NCI-H82 treated with DMSO at 0.1 percent for 48 hours (cell line): Measurements from ENCODE around the gene NME9.

Experiments used
- DNase-seq: peaks from one replicate; lab custom pipeline; 2025; ENCODE audit not compliant: unreplicated experiment; lab: John Stamatoyannopoulos, UW

The NME9 gene

GRCh38 chr3:138362538-138362937 lies 32.9 kb upstream of the NME9 start:
- no peak for DNase-seq

DNA sequence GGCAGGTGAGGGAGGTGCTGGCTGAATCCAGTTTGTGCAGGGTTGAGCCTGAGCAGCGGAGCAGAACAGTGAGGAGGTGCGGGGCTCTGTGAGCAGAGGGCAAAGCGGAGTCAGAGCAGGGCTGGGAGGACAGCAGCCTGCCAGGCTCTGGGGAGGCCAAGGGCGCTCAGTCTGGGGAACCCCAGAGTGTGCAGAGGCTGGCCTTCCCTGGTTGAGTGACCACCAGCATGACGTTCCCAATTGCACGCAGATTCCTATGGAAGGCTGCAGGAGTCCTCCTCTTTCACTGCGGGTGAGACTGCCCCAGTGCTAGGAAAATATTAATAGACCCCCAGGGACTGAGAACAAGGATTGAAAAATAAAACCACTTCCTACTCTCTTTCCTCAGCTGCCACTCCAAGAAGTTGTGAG lies 31.9 kb upstream of the NME9 start:
- DNase-seq = no peak

DNA sequence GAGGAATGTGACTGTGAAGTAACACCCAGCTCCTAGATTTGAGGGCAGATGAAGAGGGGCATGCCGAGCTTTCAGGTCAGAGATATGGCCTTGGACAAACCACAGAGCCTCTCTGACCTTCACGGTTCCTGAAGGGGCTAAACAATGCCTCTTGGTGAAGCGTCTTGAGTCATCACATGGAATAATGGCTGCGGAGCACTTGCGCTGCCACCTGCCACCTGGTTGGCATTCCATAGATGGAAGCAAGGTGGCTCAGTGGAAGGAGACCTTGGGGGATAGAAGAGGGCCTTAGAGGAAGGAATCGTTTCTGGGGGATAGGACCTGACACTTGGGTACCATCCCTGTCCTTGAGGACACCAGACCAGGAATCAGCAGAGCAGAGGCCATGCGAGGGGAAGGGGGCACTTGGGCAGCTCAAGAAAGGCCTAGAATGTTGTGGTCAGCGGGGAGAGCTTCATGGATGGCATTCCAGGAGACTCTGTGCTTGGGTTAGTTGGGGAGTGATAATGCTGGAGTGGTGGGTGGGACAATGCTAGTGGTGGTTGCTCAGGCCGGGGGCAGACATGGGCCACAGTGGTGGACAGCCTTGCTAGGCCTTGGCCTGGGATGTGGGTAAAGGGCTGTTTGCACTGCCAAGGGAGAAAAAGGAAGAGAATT lies 31.3 kb upstream of the NME9 start:
- DNase-seq = no peak

DNA sequence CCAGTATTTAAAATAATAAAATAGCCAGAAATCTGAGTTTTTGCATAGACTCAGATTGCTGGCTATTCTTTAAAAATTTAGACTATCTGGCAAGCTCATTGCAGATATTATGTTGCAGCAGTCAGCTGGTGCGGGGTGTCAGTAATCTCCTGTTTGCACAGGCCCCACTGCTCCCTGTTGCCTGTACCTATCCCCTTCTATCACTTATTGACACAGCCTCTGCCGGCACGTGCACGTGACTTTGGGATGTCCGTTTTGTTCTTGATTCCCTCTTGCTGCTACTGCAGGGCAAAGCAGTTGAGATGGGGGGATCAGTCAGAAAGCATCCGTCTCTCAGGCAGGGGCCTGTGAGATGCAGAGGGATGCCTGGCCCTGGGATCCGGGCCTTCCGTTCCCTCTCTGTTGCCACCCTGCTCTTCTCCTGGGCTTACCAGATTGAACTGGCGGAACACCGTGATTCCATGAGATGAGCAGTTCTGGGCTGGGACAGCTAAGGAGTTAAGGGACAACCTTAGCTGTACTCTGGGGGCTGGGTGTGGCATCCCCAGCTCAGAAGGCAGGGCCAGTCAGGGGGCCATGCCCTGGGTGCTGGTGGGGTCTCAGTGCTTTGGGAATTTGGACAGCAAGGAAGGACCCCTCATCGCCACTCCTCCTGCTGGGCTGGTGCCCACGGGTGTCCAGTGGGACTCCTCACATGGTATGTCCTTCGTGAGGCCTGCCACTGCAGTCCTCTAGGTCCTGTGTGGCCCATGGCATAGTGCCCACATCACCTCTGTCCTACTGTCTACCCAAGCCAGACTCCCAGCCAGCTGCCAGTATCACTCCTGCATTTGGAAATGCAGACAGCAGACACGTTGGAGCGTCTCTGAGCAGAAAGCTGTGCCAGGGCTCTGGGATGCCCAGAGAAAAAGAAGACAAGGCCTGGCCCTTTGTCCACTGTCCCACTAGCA lies 30.5 kb upstream of the NME9 start:
- no peak for DNase-seq

DNA sequence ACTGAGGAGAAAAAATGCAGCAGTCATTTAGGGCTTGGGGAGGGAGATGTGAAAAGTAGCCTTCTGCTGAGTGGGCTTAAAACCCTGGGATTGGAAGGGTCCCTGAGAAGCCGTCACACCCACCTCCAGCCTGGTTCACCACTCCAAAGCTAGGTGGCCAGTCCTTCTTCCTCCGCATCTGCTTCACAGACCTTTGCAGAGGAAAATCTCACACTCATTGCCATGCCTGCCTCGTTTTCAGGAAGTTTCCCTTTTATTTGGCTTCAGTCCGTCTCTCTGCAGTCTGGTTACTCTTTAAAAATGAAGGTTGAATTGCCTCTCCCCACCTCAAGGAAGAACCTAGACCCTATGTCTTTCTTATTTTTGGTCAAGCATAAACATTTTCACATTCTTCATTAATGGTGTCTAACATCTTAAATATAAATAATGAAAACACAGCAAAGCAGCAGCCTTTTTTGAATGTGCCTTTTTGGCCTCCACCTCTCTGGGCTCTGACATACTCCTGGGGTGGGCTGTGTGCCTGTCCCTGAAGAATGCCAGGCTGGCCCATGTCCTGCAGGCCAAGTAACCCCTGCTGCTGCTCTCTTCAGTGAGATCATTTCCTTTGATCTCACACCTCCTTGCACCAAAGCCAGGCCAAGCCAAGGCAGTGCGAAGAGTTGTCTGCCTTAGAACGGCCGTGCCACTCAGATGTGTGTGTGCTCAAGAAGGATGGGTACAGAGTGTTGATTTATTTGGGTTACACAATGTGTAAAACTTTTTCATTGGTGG lies 29.7 kb upstream of the NME9 start:
- DNase-seq = no peak

DNA sequence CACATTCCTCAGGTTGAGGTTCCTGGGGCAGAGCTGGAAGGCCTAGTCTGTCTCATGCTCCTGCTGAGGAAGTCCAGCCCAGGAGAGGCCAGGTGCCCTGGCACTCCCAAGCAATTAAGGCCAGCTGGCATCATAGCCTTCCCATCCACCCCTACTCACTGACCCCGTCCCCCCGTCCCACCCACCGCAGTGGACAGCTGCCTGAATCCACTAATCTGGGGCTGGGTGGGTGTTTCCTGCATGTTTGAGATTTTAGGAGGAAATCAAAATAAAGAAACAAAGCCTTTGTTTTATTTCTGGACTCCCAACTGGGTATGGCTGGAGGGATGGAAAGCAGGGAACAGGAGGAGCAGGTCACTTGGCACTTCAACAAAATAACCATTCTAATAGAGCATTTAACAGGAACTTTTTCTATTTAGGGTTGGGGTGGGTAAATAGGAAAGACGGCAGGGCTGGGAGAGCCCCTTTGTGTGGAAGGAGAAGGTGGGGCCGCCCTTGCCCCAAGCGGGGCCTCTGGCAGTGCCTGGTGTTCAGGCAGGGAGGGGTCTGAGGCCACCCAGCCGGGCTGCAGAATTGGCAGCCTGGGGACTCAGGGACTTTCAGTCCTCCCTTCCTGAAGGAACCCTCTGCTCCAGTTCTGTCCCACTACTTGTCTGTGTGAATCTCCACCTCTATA lies 27.2 kb upstream of the NME9 start:
- DNase-seq = no peak

- DNase-seq = no peak
Observed at GRCh38 chr3:138355071-138355470, 25.4 kb upstream of the NME9 start.

DNA sequence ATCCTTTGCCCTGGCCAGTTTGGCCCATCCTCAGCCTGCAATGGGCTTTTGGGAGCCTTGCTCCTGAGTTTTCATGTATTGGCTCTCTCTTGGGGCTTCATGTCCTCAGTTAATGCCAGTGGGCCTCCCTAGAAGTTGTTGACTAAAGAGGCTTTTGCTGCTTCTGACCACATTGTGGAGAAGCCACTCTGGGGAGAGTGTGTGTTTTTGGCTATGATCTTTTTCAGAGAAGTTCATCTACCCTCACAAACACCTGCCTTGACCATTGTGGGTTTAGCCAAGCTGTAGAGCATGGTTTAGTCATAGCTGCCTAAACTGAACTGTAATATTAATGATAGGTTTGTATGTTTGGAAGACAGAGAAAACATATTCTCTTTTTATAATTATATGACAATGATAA lies 24.7 kb upstream of the NME9 start:
- no peak for DNase-seq

GRCh38 chr3:138351916-138352550 lies 22.4 kb upstream of the NME9 start:
- DNase-seq = no peak

DNA sequence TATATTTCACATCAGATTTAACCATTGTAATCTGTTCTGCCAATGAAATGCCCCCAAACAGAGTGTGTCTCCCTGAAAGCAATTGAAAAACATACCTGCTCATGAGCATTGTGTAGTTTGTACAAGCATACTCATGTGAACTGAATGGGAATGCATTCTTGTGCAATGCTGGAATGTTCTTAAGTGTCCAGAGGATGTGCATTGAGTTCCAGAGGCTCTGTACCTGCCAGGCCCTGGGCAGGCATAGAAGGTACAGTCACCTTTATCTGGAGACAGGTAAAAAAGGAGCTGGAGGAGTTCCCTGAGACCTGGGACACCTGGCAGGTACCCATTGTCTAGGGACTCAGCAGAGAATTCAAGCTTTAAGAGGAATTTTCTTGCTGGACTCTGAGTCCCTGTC lies 21.5 kb upstream of the NME9 start:
- DNase-seq = no peak

DNA sequence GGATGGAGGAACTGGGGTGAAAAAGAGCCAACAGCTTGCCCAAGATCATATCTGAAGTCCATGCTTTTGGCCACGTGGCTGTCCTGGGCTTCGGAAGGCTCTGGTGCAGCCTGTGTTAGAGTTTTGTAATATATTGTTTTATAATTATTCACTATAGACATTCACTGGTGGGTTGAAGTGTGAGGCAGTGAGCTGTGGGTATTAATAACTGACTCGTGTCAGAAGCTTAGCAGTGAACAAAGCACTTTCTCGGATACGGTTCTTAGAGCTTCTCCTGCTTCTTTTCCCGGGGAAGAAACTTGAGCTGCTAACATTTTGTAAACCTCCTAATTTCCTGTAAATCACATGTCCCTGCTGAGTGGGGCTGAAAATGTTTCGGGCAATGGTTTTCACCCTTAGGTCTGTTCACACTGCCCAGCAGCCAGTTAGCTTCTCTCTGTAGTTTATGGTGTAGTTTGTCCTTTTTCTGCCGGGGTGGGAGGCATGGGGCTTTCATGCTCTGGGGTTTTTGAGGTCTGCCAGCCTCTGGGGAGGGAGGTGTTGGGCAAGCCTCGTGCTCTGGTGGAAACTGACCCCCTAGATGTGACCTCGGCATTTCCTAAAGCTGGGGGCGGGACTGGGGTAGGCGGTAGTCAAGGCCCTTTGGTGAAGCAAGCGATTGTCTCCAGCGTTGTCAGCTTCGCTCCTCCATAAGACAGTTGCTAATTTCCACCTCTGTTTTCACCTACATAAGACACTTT lies 20.4 kb upstream of the NME9 start:
- no peak for DNase-seq

DNA sequence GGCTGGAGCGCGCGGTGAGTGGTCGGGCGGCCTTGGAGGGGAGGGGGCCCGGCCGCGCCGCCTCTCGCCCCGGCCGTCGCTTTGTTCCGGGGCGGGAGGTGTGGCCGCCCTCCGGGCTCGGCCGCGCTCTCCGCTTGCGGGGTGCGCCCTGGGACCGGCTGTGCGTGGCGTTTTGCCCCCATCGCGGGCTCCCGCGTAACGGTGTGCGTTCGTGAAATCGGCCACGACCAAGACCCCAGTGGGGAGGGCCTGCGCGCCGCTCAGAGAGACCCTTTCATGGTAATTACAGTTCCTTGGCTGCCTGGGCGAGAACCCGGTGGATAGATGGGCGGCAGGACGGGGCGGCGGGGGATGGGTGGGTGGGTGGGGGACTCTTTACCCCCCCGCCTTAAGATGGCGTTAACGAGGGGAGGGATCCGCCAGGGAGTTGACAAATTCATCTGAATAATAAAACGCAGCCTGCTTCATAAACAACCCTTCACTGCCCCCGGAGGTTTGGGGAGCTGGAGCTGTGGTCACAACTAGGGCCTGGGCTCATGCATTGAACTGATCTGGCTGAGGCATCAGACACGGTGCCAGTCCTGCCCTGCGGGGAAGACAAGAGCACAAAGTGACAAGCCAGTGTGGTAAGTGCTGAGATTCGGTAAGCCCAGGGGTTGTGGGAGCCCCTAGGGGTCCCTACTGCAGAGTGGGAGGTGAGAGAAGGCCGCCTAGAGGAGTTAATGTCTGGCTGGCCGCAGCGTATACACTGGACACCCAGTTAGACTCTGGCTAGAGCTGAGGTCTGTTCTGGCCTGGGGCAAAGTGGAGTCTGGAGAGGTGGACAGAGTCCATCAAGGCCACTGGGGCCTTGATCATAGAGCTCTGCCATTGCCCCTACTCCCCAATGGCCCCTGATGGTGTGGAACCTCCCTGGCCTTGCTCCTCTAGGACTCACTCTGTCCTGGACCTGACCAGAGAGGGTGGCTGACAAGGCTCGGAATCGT lies 19.4 kb upstream of the NME9 start:
- DNase-seq = no peak

DNA sequence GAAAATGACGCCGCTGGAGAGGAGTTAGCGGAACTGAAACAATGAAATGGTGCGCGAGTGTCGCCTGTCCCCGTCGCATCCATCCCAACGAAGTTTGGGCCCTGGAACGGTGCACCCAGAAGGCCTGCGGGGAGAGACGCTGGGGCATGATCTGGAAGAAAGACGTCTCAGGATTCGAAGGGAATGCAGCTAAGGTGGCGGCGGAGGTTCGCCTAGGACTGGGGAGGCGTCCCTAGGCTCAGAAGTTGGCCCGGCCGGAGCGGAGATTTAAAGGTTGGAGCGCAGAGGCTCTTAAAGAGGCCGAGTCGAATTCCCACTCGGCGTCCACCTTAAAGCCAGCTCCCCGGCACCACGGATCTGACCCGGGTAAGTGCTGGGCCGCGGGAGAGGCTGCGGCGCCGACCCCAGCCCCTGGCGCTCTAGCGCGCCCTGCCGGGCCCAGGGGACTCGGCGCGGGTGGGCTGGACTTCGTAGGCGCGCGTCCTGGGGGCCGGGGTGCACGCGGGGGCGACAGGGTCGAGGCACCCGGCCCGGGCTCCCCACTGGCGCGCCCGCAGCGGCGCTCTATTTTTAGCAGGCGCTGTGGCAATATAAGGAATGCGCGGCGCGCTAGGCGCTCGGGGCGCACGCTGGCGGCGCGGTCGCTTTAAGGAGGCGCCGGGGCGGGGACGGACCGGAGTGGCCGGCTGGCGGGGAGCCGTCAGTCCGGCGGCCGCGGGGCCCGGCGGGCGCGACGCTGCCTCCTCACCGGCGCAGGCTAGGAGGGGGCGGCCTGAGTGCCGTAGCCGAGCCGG lies 18.5 kb upstream of the NME9 start, which contains the start of gene MRAS:
TSS of gene MRAS (plus strand) at position 620 of the 794 bp plus-strand sequence. CDS start 24,305 bp downstream, outside the sequence.
- peak; percentile 15 for DNase-seq

DNA sequence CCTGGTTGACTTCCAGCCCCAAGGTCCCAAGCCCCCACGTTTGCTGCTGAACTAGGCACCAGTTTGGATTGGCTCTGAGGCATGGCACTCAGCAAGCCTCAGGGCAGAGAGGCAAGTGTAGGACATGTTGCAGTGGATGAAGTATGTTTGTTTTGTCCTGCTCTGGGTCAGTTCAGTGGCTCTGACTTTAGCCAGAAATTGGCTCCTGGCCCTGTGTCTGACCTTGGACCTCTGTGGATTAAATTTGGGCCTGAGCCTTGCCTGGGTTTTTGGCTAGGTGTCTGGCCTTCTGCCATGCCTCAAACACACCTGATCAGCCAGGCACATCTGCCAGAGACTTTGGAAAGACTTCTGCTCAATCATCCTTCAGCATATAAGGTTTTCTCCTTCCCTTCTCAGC lies 15.1 kb upstream of the NME9 start:
- DNase-seq = no peak

DNA sequence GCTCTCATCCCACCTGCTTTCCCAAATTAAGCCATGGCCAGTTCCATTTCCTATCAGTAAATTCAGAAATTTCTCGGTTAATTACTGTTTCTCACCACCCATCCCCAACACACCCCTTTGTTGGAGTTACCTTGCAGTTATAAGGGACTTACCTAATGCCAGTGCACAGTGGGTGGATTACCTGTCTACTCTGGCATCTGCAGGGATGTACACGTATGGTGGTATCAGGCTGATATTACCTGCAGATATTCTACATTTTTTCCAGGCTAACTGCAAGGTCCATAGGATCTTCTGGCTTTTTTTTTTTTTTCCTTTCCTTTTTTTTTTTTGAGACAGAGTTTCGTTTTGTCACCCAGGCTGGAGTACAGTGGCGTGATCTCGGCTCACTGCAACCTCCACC lies 10.9 kb upstream of the NME9 start:
- no peak for DNase-seq

DNA sequence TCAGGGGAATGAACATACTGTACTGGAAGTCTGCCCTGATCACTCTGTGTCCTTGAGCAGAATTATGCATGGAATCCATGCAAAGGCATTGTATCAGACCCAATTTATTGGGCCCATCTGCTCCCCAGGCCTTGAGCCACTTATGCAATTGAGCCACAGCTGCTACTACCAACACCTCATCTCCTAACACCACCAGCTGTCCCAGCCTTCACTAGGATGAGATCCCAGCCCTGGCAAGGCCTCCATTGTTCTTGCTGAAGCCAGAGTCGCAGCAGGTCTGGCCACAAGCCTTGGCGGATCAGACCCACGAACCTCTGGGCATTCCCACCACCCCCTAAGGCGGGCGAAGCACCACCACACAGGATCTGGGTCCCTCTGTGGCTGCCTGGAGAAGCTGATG lies 9.2 kb upstream of the NME9 start:
- peak; percentile 67 for DNase-seq

GRCh38 chr3:138338244-138338643 lies 8.6 kb upstream of the NME9 start:
- no peak for DNase-seq

DNA sequence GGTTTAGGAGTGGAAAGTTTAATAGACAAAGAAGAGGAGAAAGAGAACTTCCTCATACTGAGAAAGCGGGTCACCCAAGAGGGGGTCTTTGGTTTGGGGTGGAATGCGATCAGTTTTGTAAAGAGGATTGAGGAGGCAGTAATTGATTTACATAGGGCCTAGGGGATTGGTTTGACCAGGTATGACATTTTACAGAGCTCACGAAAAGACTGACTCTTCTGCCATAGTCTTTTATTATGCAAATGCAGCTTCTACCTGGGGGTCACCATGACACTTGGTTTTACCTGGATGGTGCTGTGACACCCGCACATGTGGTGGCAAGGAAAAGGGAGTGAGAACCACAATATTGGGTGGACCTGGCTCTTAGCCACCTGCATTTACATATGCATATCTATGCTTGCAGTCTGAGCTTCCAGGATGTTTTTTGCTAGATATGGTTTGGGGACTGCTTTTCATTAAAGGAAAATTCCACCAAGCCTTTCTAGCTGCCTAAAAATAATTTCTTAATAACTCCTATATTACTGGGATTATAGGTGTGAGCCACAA lies 6.9 kb upstream of the NME9 start:
- DNase-seq = no peak
